K562 (cell line): ENCODE results near the gene MTRF1L. TPM values are rescaled to one million over a fixed set of nuclear protein-coding genes. Genes with fewer than 3 reads are reported as not detected.
A peak's percentile ranks its signal among the peaks of the same experiment; 100 is the strongest.

ENCODE experiments used
- ATAC-seq: fragments of 200-7000 bp; cut with Tn5 transposase; 3 replicates; pipeline ENCODE4 v1.9.1; 2020; ENCODE audit warnings: moderate library complexity
- BruUV-seq: library from RNA; stranded (reverse); fragments of 400-500 nt; replicated peaks from 2 replicates; lab custom pipeline; 2021; lab: Mats Ljungman, UMichigan
- CTCF ChIA-PET: fragments of 300-600 bp; formaldehyde crosslinking; extraction: SDS; loops from one replicate; lab custom pipeline; 2021; ENCODE audit warnings: low intra/inter-chr PET ratio; lab: Yijun Ruan, JAX
- POLR2A ChIA-PET: fragments of 300-600, 350-650 bp; sonication (Branson Sonifier 250); formaldehyde crosslinking; extraction: SDS; loops from one replicate; lab custom pipeline; 2021; ENCODE audit warnings: antibody characterized with exemption, inconsistent platforms; lab: Yijun Ruan, JAX
- DNase-seq, 4 experiments: peaks; one replicate each; pipeline versions ENCODE4 v3.0.0 to v3.0.0-alpha.2; 2011 to 2018; ENCODE audit warnings: low spot score in 3 of 4, mixed read lengths in 3 of 4; ENCODE audit errors: extremely low read depth in 1 of 4
- FAIRE-seq: peaks from 2 replicates; lab custom pipeline; 2011; peaks lifted over from hg19 to GRCh38; lab: Jason Lieb, UNC
- H2AFZ ChIP-seq: 2 replicates; pipeline ENCODE4 v1.6.0; 2011; ENCODE audit warnings: low read depth, low read length, control low read depth, inconsistent platforms
- H3K27ac ChIP-seq: fragments of 200-600 bp; 3 replicates; pipeline ENCODE4 v1.8.0; 2011; ENCODE audit warnings: low read depth, mild to moderate bottlenecking, control low read depth, inconsistent platforms, low read length, moderate library complexity, mixed read lengths; ENCODE audit errors: extremely low read depth
- H3K27me3 ChIP-seq, 2 experiments: fragments of 300-600 bp in 1 of 2; 2 replicates in 1 of 2; 3 replicates in 1 of 2; pipeline versions ENCODE4 v1.6.0 to v1.8.0; 2011; ENCODE audit warnings: inconsistent platforms in 2 of 2, low read length in 2 of 2, mild to moderate bottlenecking in 1 of 2, mixed read lengths in 1 of 2, moderate library complexity in 1 of 2; ENCODE audit not compliant: control insufficient read depth in 2 of 2, insufficient read depth in 2 of 2
- H3K36me3 ChIP-seq: fragments of 300-600 bp; 3 replicates; pipeline ENCODE4 v1.8.0; 2011; ENCODE audit warnings: mild to moderate bottlenecking, low read length, inconsistent platforms; ENCODE audit not compliant: control insufficient read depth, insufficient read depth
- H3K4me1 ChIP-seq, 2 experiments: fragments of 200-600 bp in 1 of 2; replicated peaks in 1 of 2; 2 replicates in 1 of 2; 3 replicates in 1 of 2; pipeline versions ENCODE4 v1.5.1 to v1.8.0; 2011; ENCODE audit warnings: inconsistent platforms in 2 of 2, low read length in 2 of 2, mild to moderate bottlenecking in 1 of 2, mixed read lengths in 1 of 2, moderate library complexity in 1 of 2; ENCODE audit not compliant: control insufficient read depth in 2 of 2, insufficient read depth in 2 of 2
- H3K4me2 ChIP-seq: 2 replicates; pipeline ENCODE4 v1.6.1; 2011; ENCODE audit warnings: low read length, control low read depth, inconsistent platforms, mixed read lengths; ENCODE audit not compliant: insufficient read depth
- H3K4me3 ChIP-seq: fragments of 200-600 bp; sonication (generic), shearing (Covaris generic); 2 replicates; pipeline ENCODE4 v1.5.1; 2016; ENCODE audit warnings: control low read depth, inconsistent platforms
- H3K79me2 ChIP-seq: fragments of 200-600 bp; 3 replicates; pipeline ENCODE4 v1.8.0; 2011; ENCODE audit warnings: low read length, inconsistent platforms; ENCODE audit not compliant: control insufficient read depth, insufficient read depth
- H3K9ac ChIP-seq, 2 experiments: 2 replicates each; pipeline versions ENCODE4 v1.6.0 to v1.6.1; 2011; ENCODE audit warnings: low read depth in 2 of 2, low read length in 2 of 2, control low read depth in 1 of 2, inconsistent platforms in 1 of 2, mild to moderate bottlenecking in 1 of 2, mixed read lengths in 1 of 2; ENCODE audit not compliant: insufficient read depth in 1 of 2
- H3K9me1 ChIP-seq: one replicate; pipeline ENCODE4 v1.6.0; 2011; ENCODE audit warnings: inconsistent platforms, mild to moderate bottlenecking, low read length, moderate library complexity; ENCODE audit not compliant: control insufficient read depth, insufficient read depth
- H3K9me3 ChIP-seq: replicated peaks from 2 replicates; pipeline ENCODE4 v1.5.1; 2011; ENCODE audit warnings: low read depth, low read length, inconsistent platforms; ENCODE audit not compliant: control insufficient read depth, insufficient read depth
- H4K20me1 ChIP-seq: replicated peaks from 2 replicates; pipeline ENCODE4 v1.6.1; 2011; ENCODE audit warnings: low read length, inconsistent platforms, mixed read lengths; ENCODE audit not compliant: control insufficient read depth, insufficient read depth
- CTCF ChIP-seq, 3 experiments: IDR thresholded peaks in 2 of 3; conservative IDR thresholded peaks in 1 of 3; 2 replicates each; pipeline ENCODE4 v1.5.1; 2011 to 2012; ENCODE audit warnings: low read length in 3 of 3, mild to moderate bottlenecking in 3 of 3, control low read depth in 2 of 3, improper control_type of control experiment in 1 of 3, inconsistent platforms in 1 of 3, low read depth in 1 of 3, mixed read lengths in 1 of 3, moderate library complexity in 1 of 3; ENCODE audit not compliant: insufficient read depth in 2 of 3
- FOXK1 ChIP-seq: sonication (generic); formaldehyde crosslinking; IDR thresholded peaks from 2 replicates; pipeline ENCODE4 v1.8.0; 2022; ENCODE audit warnings: missing genetic modification reagents, mild to moderate bottlenecking, borderline replicate concordance
- POLR2A ChIP-seq: fragments of 450-650 bp; conservative IDR thresholded peaks from 2 replicates; pipeline ENCODE4 v1.6.1; 2016
- in situ Hi-C: fragments of 300-500 bp; cut with MboI; formaldehyde crosslinking; loops from 4 replicates; pipeline ENCODE4 v1.15.0; 2018; ENCODE audit warnings: inconsistent platforms, mixed read lengths
- intact Hi-C: fragments of 100-400 bp; cut with micrococcal nuclease; formaldehyde crosslinking; loops from 2 replicates; pipeline ENCODE4 v1.14.2; 2022
- polyA plus RNA-seq, 8 experiments: library from polyadenylated mRNA; depleted of rRNA in 4 of 8; stranded (reverse) in 5 of 8; unstranded in 3 of 8; fragments of >200 nt; fragmentation: Nextera tagmentation in 2 of 8; fragmentation: Illumina TruSeq in 1 of 8; extraction: Ambion mirVana in 2 of 8; extraction: Trizol in 1 of 8; gene quantifications; 2 replicates each; pipeline versions ENCODE4 v1.2.1 to v1.2.3, GENCODE V29; 2011 to 2014; ENCODE audit warnings: inconsistent platforms in 1 of 8, missing spikeins in 1 of 8
- total RNA-seq, 7 experiments: library from RNA; depleted of rRNA in 6 of 7; stranded (reverse); fragments of >200 nt in 6 of 7; fragmentation: Illumina TruSeq in 2 of 7; extraction: Trizol in 2 of 7; gene quantifications; 2 replicates each; pipeline versions ENCODE4 v1.2.1 to v1.2.3, GENCODE V29; 2011 to 2021; ENCODE audit warnings: low replicate concordance in 1 of 7

MTRF1L gene
- total and polyA plus RNA-seq, 9 of the 15 experiments (the other 6 are each of a cell fraction or from before 2014, with no cell fraction given) = 10.7 to 34.0 (median 30.2) TPM

- intact Hi-C loops = no loop called here
Observed at GRCh38 chr6:152993431-152993830, 9.1 kb downstream of the MTRF1L start.

More at GRCh38 chr6:152993431-152993830, 9.1 kb downstream of the MTRF1L start:
- POLR2A ChIA-PET = interaction anchor here (1.4 kb wide), 1 partner anchor 10 kb away, joined by 5 read pairs; the partner anchor contains the start of gene FBXO5
- peak; percentile 71 for ATAC-seq
- Histone ChIP-seq H3K27ac (no peak overlapping the region), H3K27me3 (no peaks in the 10 kb centered on the region), H3K9me1 (no peaks in the 10 kb centered on the region), H3K79me2 (peaks cover 83% of the 10 kb centered on the region), H2AFZ (no peak overlapping the region), H3K4me3 (no peak overlapping the region), H3K9ac (no peak overlapping the region), H3K36me3 (peaks cover 86% of the 10 kb centered on the region), H3K9me3 (no peaks in the 10 kb centered on the region), H3K4me2 (no peak overlapping the region), H4K20me1 (no peaks in the 10 kb centered on the region), H3K4me1 (no peaks in the 10 kb centered on the region)
- CTCF ChIA-PET = no interaction called here
- no peak for FAIRE-seq
- in situ Hi-C loops = loop anchor here (25.0 kb wide), 2 partner anchors 1519 to 1581 kb away; partner anchors contain the start of gene CNKSR3
- no TSS peak for BruUV-seq
- DNase-seq = peak in 1 of 4 experiments; percentile 21
- TF ChIP-seq CTCF (IDR thresholded peaks at IDR 0.05 in 2 of 3, conservative IDR thresholded peaks at IDR 0.05 in 1 of 3; ENCODE audit: insufficient read depth in 2 of 3, low read depth in 1 of 3, low read length in 3 of 3) = 0 out of 6 replicates have a peak, but pooled peaks of 1 of the 3 experiments have one; percentile 26
- peak; percentile 33; the same call in 1 of the 2 replicates for TF ChIP-seq POLR2A
- TF ChIP-seq FOXK1 (CRISPR knock-in tag) = no peak
